ENCODE data around the gene PDXK.

PDXK gene

DNA sequence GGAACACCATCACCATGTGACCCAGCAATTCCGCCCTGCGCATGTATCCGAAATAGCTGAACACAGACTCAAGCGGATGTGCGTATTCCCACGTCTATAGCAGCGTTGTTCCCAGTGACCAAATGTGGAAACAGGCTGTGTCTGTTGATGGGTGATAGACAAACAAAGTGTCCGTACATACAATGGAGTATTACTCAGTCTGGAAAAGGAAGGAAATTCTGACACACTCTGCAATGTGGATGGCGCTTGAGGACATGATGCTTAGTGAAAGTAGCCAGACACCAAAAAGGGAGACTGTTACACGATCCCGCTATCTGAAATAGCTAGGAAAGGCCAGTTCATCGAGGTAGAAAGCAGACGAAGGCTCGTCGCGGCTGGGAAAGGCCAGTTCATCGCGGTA lies 25.8 kb downstream of the PDXK start:
- DNase-seq = no peak

DNA sequence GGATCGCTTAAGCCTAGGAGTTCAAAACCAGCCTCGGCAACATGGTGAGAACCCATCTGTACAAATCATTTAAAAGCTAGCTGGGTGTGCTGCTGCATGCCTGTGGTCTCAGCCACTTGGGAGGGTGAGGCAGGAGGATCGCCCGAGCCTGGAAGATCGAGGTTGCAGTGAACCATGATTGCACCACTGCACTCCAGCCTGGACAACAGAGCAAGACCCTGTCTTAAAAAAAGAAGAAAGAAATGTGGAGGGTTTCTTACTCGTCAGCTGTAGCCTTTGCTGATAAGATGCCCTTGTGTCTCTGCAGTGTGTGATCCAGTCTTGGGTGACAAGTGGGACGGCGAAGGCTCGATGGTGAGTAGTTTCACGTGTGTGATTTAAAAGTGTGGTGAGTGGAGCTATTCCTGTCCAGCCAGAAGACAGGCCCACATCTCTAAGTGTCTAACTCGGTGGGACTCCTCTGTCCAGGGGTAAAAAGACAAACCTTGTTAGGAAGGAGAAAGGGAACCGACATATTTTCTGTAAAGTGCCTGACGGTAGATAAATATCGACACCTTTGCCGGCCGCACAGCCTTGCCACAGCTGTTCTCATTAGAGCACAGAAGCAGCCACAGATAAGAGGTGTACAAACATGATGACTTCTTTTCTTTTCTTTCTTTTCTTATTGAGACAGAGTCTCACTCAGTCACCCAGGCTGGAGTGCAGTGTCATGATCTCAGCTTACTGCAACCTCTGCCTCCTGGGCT lies 27.0 kb downstream of the PDXK start:
- DNase-seq = no peak

DNA sequence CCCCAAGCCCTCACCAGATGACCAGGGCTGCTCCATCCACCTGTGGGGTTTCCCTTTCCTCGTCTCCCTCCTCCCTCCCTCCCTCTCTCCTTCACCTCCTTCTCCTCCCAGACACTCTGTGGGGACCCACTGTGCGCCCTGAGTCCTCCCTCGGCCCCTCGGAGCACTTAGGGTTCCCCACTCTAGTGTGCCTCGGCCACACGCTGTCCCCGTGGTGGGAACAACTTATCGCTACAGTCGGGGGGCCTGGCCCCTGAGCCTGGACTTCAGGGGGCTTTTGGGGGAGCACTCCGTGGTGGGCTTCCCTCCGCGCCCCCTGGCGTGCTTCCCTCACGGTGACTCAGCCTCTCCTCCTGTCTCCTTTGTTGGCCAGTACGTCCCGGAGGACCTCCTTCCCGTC lies 29.7 kb downstream of the PDXK start:
- DNase-seq = no peak

DNA sequence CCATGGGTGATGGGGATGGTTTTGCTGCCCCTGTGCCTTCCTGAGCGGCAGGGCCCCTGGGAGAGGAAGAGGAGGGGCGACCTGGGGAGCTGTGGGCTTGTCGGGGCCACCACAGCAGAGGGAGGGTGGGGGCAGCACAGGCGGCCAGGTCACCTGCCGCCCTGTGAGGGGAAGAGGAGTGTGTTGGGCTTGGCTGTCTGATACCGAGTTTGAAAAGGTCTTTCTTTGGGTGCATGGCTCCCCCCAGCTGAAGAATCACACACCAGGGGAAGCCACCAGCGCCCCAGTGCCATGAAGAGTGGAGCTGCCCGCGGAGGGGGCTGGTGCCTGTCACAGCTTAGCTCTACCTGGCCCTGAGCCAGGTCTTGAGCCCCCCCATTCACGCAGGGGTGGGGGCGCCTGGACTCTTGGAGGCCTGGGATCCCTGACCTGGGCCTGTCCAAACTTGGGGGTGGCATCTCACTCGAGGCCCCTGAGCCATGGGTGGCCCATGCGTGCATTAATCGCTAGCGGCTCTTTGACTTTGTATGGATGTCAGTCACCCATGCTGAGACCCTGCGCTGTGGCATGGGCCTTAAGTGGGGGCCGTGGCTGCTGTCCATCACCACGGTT lies 30.8 kb downstream of the PDXK start:
- DNase-seq = no peak

DNA sequence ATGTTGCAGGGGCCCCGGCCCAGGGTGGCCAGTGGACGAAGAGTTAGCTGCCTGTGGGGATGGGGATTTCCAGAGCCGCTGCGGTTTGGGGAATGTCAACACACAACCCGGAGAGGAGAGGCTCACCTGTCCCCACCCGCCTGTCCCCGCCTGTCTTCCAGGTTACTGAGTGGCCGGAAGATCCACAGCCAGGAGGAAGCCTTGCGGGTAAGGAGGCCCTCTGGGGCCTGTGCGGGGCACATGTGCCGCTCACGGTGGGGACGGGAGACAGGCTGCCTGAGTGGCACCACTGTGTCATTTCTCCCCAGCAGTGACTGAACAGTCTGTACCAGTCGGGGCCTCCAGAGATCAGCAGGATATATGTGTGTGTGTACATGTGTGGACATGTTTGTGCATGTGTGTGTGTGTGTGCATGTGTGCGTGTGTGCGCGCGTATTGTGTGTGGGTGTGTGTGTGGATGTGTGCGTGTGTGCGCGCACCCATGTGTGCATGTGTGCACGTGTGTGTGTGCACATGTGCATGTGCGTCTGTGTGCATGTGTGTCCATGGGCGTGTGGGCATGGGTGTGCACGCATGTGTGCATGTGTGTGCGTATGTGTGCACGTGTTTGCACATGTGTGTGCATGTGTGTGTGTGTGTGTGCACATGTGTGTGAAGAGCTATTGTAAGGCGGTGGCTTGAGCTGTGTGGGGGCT lies 31.6 kb downstream of the PDXK start:
- DNase-seq = no peak

GRCh38 chr21:43751955-43752591 lies 33.1 kb downstream of the PDXK start:
- DNase-seq = no peak

GRCh38 chr21:43752758-43753438 lies 34.0 kb downstream of the PDXK start:
- DNase-seq = no peak

DNA sequence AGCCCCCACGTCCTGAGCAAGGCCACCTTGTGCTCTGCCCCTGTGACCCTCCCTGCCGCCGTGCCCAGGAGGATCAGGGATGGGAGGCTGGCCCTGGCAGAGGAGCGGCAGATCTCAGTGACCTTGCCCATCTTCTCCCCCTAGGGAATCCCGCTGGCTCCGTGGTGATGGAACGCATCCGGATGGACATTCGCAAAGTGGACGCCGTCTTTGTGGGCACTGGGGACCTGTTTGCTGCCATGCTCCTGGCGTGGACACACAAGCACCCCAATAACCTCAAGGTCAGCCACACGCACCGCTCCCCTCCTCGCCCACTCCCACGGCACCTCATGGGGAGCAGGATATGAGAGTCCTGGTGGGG lies 34.5 kb downstream of the PDXK start:
- DNase-seq = no peak

- no peak for DNase-seq
Observed at GRCh38 chr21:43754948-43755781, 36.2 kb downstream of the PDXK start.

DNA sequence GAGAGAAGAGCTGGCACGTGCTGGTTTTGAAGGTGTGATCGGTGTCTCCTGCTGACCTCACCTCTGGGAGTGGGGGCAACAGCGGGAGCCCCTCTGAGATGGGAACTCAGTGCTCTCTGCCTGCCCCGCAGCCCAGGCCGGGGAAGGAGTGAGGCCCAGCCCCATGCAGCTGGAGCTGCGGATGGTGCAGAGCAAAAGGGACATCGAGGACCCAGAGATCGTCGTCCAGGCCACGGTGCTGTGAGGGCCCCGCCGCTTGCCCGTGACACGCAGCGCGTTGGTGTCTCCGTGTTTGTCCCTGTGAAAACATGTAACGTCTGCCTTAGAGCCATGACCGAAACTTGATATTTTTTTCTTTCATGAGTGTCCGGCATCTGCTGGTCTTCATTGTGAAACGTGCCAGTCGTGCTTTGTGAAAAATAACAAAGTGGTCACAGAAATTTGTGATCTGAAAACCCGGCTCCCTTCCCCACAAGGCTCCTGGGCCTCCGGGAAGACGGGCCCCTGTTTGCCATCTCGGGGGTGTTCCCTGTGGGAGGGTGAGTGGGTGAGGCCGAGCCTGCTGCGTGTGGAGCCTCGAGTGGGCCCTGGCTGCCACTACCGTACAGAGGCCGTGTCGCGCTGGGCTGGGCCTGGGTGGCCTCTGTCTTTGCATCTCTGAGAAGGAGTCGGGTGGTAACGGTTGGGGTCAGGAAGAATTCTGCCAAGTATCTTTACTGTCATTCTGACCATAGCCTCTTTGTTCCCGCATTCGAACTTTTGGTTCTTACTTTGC lies 37.1 kb downstream of the PDXK start:
- DNase-seq = no peak

DNA sequence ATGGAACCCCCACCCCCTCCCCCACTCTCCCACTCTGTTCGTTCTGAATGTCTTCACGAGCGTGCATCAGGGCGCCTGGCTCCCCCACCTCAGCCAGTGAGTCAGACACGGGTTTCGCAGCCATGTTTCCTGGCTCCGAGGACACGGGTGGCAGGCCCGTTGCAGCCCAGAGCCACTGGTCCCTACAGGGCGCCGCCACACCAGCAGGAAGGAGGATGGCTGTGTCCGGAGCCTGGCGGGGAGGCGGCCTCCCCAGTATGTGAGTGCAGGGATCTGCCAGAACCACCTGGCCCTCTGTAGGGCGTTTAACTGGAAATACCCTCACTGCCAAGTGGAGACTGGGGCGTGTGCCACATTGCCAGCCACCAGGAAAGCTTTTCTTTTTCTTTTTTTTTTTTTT lies 38.7 kb downstream of the PDXK start:
- no peak for DNase-seq

DNA sequence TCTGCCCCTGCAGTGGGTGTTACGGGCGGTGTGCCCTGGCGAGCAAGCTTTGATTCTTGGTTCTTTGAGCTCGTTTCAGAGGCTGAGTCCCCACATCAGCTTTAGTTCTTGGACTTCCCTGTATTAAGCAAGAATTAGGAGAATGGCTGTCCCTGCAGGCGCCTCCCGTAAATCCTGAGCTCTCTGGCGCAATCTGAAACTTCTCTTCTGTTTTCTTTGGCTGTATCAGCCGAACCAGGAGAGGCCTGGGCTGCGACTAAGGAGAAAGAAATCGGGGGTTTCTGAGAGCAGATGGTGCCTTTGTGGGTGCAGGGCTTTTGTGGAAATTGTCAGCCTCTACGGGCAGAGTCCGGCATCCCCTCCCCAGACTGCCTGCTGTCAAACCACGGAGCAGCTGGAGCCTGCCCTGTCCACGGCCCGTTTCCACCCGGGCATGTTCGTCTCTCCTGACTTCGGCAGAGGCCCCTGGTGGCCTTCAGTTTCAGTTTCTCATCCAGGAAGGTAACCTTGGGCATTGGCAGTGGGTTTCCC lies 39.2 kb downstream of the PDXK start:
- no peak for DNase-seq

DNA sequence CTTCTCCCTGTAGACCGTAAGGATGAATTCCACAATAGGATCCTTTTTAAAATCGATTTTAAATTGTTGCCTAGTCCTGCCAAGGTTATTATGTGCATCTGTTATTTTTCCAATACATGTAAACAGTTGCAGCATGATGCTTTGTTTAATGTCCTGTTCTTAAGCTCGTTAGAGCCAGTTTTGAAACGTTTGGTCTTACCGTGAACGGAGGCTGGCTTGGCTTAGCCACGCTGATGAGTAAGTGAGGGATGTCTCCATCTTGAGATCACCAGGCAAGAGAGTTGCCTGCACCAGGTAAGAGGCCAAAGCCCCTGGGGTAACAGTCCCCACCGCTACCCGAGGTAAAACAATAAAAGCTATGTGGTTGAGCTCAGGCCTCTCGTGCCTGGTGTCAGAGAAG lies 39.9 kb downstream of the PDXK start:
- no peak for DNase-seq

- no peak for DNase-seq
Observed at GRCh38 chr21:43759651-43760050, 40.7 kb downstream of the PDXK start.

- no peak for DNase-seq
Observed at GRCh38 chr21:43760391-43760958, 41.5 kb downstream of the PDXK start.

DNA sequence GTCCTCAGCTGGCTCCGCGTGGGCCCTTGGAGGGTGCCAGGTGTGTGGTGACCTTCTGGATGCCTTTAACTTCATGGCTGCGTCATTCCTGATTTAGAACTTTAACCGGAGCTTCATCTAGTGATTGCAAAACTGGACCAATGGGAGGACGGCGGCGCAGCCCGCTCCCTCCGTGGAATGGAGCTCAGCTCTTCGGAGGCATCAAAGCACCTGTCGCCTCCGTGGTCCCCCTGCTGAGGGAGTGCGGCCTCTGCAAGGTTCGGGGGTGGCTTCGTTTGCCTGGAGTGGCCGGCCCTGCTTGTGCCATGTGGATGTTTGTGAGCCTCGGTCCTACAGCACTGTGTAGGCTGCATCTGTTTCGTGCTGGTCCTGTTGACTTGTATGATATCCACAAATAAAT lies 43.0 kb downstream of the PDXK start:
- no peak for DNase-seq

DNA sequence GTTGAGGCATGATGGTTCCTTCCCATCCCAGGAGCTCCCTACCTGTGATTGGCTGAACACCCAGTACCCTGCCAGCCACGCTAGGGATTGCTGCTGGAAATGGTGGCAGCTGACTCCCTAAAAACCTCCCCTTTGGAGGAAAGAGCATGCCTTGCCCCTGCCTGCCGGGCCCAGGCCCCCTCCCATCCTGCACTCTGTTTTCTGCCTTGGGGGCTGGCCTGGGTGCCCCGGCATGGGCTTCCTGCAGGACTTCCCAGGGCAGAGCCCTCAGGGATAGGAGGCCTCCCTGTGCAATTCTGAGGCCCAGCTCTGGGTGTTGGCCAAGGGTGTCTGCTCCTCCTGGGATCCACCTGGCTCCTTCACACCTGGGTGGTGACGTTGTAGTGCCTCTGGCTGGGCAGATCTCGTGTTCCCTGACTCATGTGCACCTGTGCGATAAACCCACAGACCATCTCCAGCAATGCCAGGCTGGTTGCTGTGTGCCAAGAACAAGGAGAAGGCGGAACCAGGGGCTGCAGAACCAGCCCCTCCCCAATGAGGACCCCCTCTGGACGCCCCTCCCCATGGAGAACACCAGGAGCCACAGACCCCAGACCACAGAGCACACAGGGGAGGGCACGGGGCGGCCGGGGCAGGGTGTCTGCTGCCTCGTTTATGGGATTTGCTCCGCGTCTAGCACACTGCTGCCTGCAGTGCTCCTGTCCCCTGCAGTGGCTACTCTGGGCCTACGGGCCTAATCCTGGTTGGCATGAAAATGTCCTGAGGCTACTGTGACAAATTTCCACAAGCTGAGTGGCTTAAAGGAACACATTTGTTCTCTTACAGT lies 43.6 kb downstream of the PDXK start:
- DNase-seq = no peak

GRCh38 chr21:43763901-43764523 lies 45.1 kb downstream of the PDXK start:
- DNase-seq = no peak

All from central memory CD4-positive, alpha-beta T cell (primary cell).